K562 (cell line): ENCODE results near the gene FBXW8.

Source experiments
- BDP1 ChIP-seq: IDR thresholded peaks from 3 replicates; pipeline ENCODE4 v1.6.1; 2011; ENCODE audit not compliant: insufficient read length, insufficient read depth
- EP300 ChIP-seq: IDR thresholded peaks from 2 replicates; pipeline ENCODE4 v1.6.1; 2012; ENCODE audit warnings: low read length, improper control_type of control experiment
- EZH2 ChIP-seq: IDR thresholded peaks from 2 replicates; pipeline ENCODE4 v1.6.1; 2012; ENCODE audit warnings: low read depth, mild to moderate bottlenecking, inconsistent platforms, low read length, borderline replicate concordance
- NFIC ChIP-seq: fragments of 450-650 bp; IDR thresholded peaks from 2 replicates; pipeline ENCODE4 v1.6.1; 2017; ENCODE audit warnings: mild to moderate bottlenecking, inconsistent platforms
- POLR2A ChIP-seq: fragments of 450-650 bp; conservative IDR thresholded peaks from 2 replicates; pipeline ENCODE4 v1.6.1; 2016
- POLR2AphosphoS5 ChIP-seq: IDR thresholded peaks from 2 replicates; pipeline ENCODE4 v1.6.1; 2011; ENCODE audit warnings: mild to moderate bottlenecking, low read depth, low read length, moderate library complexity; ENCODE audit not compliant: control insufficient read depth, insufficient read depth
- RAD21 ChIP-seq, 2 experiments: fragments of 250-450 bp in 1 of 2; fragments of 450-650 bp in 1 of 2; sonication (Bioruptor Pico) in 1 of 2; formaldehyde crosslinking in 1 of 2; IDR thresholded peaks in 1 of 2; conservative IDR thresholded peaks in 1 of 2; 2 replicates each; pipeline versions ENCODE4 v1.4.0 to v1.8.0; 2020 to 2022; ENCODE audit warnings: mild to moderate bottlenecking in 2 of 2, moderate library complexity in 1 of 2
- SMARCE1 ChIP-seq: fragments of 450-650 bp; IDR thresholded peaks from 2 replicates; pipeline ENCODE4 v1.7.1; 2016; ENCODE audit warnings: mild to moderate bottlenecking
- SRF ChIP-seq, 2 experiments: fragments of 250-450, 450-650 bp in 1 of 2; sonication (Bioruptor Pico) in 1 of 2; sonication (generic) in 1 of 2; formaldehyde crosslinking; IDR thresholded peaks; 2 replicates each; pipeline versions ENCODE4 v1.5.0 to v1.5.1; 2020 to 2022; ENCODE audit warnings: mild to moderate bottlenecking in 1 of 2, missing genetic modification reagents in 1 of 2
- TF ChIP-seq, protein P1 (sequence below), 2 experiments: fragments of 450-650 bp; formaldehyde crosslinking in 1 of 2; IDR thresholded peaks; 2 replicates each; pipeline versions ENCODE4 v1.4.0 to v1.6.1; 2014 to 2020; ENCODE audit warnings: mild to moderate bottlenecking in 2 of 2, borderline replicate concordance in 1 of 2, low read depth in 1 of 2
- TF ChIP-seq, protein P2 (sequence below), 3 experiments: IDR thresholded peaks in 2 of 3; conservative IDR thresholded peaks in 1 of 3; 2 replicates each; pipeline ENCODE4 v1.5.1; 2011 to 2012; ENCODE audit warnings: low read length in 3 of 3, mild to moderate bottlenecking in 3 of 3, control low read depth in 2 of 3, improper control_type of control experiment in 1 of 3, inconsistent platforms in 1 of 3, low read depth in 1 of 3, mixed read lengths in 1 of 3, moderate library complexity in 1 of 3; ENCODE audit not compliant: insufficient read depth in 2 of 3

DNA sequence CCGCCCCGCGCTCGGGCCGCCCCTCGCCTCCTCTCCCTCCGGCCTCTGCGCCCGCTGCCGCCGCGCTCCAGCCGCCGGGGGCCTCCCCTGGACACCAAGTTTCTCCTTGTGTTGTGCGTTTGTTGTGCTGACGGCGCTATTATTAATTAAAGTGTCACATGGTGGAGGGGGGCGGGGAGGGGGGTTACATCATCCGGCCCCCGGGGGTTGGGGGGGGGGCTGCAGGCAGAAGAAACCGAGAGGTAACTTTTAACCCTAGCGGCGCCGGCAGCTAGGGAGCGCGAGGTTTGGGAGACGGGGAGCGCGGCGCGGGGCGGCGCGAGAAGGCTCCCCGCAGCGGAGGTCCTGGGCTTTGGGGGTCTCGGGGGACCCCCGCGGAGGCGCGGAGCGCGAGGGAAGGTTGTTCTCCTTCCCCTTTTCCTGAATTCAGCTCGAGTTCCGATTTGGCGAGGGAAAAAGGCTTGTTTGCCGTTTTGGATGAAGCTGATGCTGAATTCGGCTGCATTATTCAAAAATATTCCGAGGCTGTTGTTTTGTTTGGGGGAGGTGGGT lies 29.3 kb upstream of the FBXW8 start, which contains the start of gene HRK:
- no peak for TF ChIP-seq POLR2AphosphoS5
- no peak for TF ChIP-seq SMARCE1
- TF ChIP-seq SRF (CRISPR knock-in tag; IDR thresholded peaks at IDR 0.05): no peak
- TF ChIP-seq, protein P1, sequence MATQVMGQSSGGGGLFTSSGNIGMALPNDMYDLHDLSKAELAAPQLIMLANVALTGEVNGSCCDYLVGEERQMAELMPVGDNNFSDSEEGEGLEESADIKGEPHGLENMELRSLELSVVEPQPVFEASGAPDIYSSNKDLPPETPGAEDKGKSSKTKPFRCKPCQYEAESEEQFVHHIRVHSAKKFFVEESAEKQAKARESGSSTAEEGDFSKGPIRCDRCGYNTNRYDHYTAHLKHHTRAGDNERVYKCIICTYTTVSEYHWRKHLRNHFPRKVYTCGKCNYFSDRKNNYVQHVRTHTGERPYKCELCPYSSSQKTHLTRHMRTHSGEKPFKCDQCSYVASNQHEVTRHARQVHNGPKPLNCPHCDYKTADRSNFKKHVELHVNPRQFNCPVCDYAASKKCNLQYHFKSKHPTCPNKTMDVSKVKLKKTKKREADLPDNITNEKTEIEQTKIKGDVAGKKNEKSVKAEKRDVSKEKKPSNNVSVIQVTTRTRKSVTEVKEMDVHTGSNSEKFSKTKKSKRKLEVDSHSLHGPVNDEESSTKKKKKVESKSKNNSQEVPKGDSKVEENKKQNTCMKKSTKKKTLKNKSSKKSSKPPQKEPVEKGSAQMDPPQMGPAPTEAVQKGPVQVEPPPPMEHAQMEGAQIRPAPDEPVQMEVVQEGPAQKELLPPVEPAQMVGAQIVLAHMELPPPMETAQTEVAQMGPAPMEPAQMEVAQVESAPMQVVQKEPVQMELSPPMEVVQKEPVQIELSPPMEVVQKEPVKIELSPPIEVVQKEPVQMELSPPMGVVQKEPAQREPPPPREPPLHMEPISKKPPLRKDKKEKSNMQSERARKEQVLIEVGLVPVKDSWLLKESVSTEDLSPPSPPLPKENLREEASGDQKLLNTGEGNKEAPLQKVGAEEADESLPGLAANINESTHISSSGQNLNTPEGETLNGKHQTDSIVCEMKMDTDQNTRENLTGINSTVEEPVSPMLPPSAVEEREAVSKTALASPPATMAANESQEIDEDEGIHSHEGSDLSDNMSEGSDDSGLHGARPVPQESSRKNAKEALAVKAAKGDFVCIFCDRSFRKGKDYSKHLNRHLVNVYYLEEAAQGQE (IDR thresholded peaks at IDR 0.05; ENCODE audit: borderline replicate concordance): no peak
- TF ChIP-seq, protein P1 (CRISPR knock-in tag; IDR thresholded peaks at IDR 0.05; ENCODE audit: low read depth): no peak
- TF ChIP-seq NFIC: no peak
- no peak for TF ChIP-seq RAD21 (CRISPR knock-in tag; conservative IDR thresholded peaks at IDR 0.05 in 1 of 2, IDR thresholded peaks at IDR 0.05 in 1 of 2)
- TF ChIP-seq POLR2A: no peak
- TF ChIP-seq EZH2: no peak
- TF ChIP-seq, protein P2, sequence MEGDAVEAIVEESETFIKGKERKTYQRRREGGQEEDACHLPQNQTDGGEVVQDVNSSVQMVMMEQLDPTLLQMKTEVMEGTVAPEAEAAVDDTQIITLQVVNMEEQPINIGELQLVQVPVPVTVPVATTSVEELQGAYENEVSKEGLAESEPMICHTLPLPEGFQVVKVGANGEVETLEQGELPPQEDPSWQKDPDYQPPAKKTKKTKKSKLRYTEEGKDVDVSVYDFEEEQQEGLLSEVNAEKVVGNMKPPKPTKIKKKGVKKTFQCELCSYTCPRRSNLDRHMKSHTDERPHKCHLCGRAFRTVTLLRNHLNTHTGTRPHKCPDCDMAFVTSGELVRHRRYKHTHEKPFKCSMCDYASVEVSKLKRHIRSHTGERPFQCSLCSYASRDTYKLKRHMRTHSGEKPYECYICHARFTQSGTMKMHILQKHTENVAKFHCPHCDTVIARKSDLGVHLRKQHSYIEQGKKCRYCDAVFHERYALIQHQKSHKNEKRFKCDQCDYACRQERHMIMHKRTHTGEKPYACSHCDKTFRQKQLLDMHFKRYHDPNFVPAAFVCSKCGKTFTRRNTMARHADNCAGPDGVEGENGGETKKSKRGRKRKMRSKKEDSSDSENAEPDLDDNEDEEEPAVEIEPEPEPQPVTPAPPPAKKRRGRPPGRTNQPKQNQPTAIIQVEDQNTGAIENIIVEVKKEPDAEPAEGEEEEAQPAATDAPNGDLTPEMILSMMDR (IDR thresholded peaks at IDR 0.05 in 2 of 3, conservative IDR thresholded peaks at IDR 0.05 in 1 of 3; ENCODE audit: insufficient read depth in 2 of 3, low read depth in 1 of 3, low read length in 3 of 3): no peak
- no peak for TF ChIP-seq EP300
- TF ChIP-seq BDP1: no peak
